NCI-H1417 (cell line): ENCODE data around the gene KDM2A.
"Not testable (repeated sequence)": the region's sequence is repeated elsewhere in the genome, so short reads cannot be mapped to it uniquely, and the experiment has no call there.

Experiments
- DNase-seq, 3 experiments: peaks; one replicate each; lab custom pipeline; 2025; lab: John Stamatoyannopoulos, UW

Gene KDM2A

GRCh38 chr11:67167719-67168118 lies 48.7 kb downstream of the KDM2A start:
- no peak for DNase-seq

GRCh38 chr11:67168911-67169310 lies 49.8 kb downstream of the KDM2A start:
- not testable (repeated sequence) for DNase-seq

GRCh38 chr11:67174311-67174710 lies 55.2 kb downstream of the KDM2A start:
- no peak for DNase-seq

- DNase-seq = no peak
Measured at GRCh38 chr11:67177399-67178281, 58.6 kb downstream of the KDM2A start.

- DNase-seq = no peak
Measured at GRCh38 chr11:67178421-67178820, 59.4 kb downstream of the KDM2A start.

GRCh38 chr11:67178878-67179277 lies 59.8 kb downstream of the KDM2A start:
- no peak for DNase-seq

- no peak for DNase-seq
Measured at GRCh38 chr11:67179892-67180490, 60.9 kb downstream of the KDM2A start.

- no peak for DNase-seq
Measured at GRCh38 chr11:67194096-67194495, 75.0 kb downstream of the KDM2A start.

- DNase-seq = no peak
Measured at GRCh38 chr11:67195971-67196456, 77.0 kb downstream of the KDM2A start.

GRCh38 chr11:67197606-67198005 lies 78.5 kb downstream of the KDM2A start:
- no peak for DNase-seq

GRCh38 chr11:67198781-67199180 lies 79.7 kb downstream of the KDM2A start:
- not testable (repeated sequence) for DNase-seq

- DNase-seq = no peak
Measured at GRCh38 chr11:67199751-67200150, 80.7 kb downstream of the KDM2A start.

- DNase-seq = no peak
Measured at GRCh38 chr11:67202028-67202427, 83.0 kb downstream of the KDM2A start.

- no peak for DNase-seq
Measured at GRCh38 chr11:67204822-67205221, 85.8 kb downstream of the KDM2A start.

GRCh38 chr11:67209222-67209621 lies 90.2 kb downstream of the KDM2A start:
- not testable (repeated sequence) for DNase-seq

- no peak for DNase-seq
Measured at GRCh38 chr11:67211656-67212436, 92.8 kb downstream of the KDM2A start.

- DNase-seq = no peak
Measured at GRCh38 chr11:67213178-67213621, 94.1 kb downstream of the KDM2A start.

GRCh38 chr11:67227726-67228125 lies 108.7 kb downstream of the KDM2A start:
- no peak for DNase-seq

GRCh38 chr11:67230406-67230805 lies 111.3 kb downstream of the KDM2A start:
- no peak for DNase-seq

- DNase-seq = no peak
Measured at GRCh38 chr11:67230886-67231285, 111.8 kb downstream of the KDM2A start.

GRCh38 chr11:67233584-67234190 lies 114.6 kb downstream of the KDM2A start:
- DNase-seq = no peak

GRCh38 chr11:67234571-67234970 lies 115.5 kb downstream of the KDM2A start:
- DNase-seq = not testable (repeated sequence)
